HEK293 (cell line): Measurements from ENCODE around the gene SLC66A2.

ENCODE experiments used
- CTCF ChIA-PET: fragments of 350-600 bp; formaldehyde crosslinking; extraction: SDS; loops from one replicate; lab custom pipeline; 2021; ENCODE audit warnings: antibody characterized with exemption; lab: Yijun Ruan, JAX
- POLR2A ChIA-PET: fragments of 300-600 bp; formaldehyde crosslinking; extraction: SDS; loops from one replicate; lab custom pipeline; 2020; ENCODE audit warnings: antibody characterized with exemption, inconsistent platforms; lab: Yijun Ruan, JAX
- H3K27ac ChIP-seq: fragments of 200-500 bp; sonication (Bioruptor generic); 2 replicates; pipeline ENCODE4 v1.5.1; 2014; ENCODE audit warnings: low read depth, low read length, control low read depth, inconsistent platforms; ENCODE audit errors: extremely low read depth
- H3K36me3 ChIP-seq, 2 experiments: fragments of 200-500 bp in 1 of 2; sonication (Bioruptor generic) in 1 of 2; 1 replicate in 1 of 2; 2 replicates in 1 of 2; pipeline ENCODE4 v1.5.1; 2014 to 2017; ENCODE audit warnings: inconsistent platforms in 2 of 2, low read length in 2 of 2; ENCODE audit not compliant: control insufficient read depth in 2 of 2, insufficient read depth in 1 of 2
- H3K4me1 ChIP-seq: fragments of 200-500 bp; sonication (Bioruptor generic); 2 replicates; pipeline ENCODE4 v1.5.1; 2014; ENCODE audit warnings: mild to moderate bottlenecking, low read length, inconsistent platforms; ENCODE audit not compliant: control insufficient read depth, insufficient read depth
- H3K4me3 ChIP-seq: 2 replicates; pipeline ENCODE4 v1.5.1; 2011; ENCODE audit warnings: low read depth, mild to moderate bottlenecking, control low read depth, low read length, moderate library complexity
- H3K9me3 ChIP-seq: fragments of 200-500 bp; sonication (Bioruptor generic); 2 replicates; pipeline ENCODE4 v1.5.1; 2014; ENCODE audit warnings: low read depth, low read length, inconsistent platforms; ENCODE audit not compliant: control insufficient read depth, insufficient read depth
- EGR2 ChIP-seq: fragments of 450-650 bp; formaldehyde crosslinking; IDR thresholded peaks from 2 replicates; pipeline ENCODE4 v1.5.1; 2016; ENCODE audit warnings: low read depth, missing biosample characterization, missing genetic modification characterization
- GLIS2 ChIP-seq: fragments of 450-650 bp; formaldehyde crosslinking; IDR thresholded peaks from 2 replicates; pipeline ENCODE4 v1.5.1; 2016; ENCODE audit warnings: missing biosample characterization, missing genetic modification characterization
- IKZF3 ChIP-seq: fragments of 450-650 bp; IDR thresholded peaks from 2 replicates; pipeline ENCODE4 v1.5.0; 2018; ENCODE audit warnings: missing biosample characterization, mild to moderate bottlenecking, missing genetic modification characterization, moderate library complexity
- REPIN1 ChIP-seq: fragments of 450-650 bp; formaldehyde crosslinking; IDR thresholded peaks from 2 replicates; pipeline ENCODE4 v1.5.1; 2017; ENCODE audit warnings: missing biosample characterization, missing genetic modification characterization, low read depth
- ZFP3 ChIP-seq: fragments of 450-650 bp; formaldehyde crosslinking; IDR thresholded peaks from 2 replicates; pipeline ENCODE4 v1.5.1; 2016; ENCODE audit warnings: low read depth, missing biosample characterization, missing genetic modification characterization
- ZNF366 ChIP-seq: fragments of 450-650 bp; formaldehyde crosslinking; conservative IDR thresholded peaks from 2 replicates; pipeline ENCODE4 v1.5.1; 2016; ENCODE audit warnings: missing biosample characterization, missing genetic modification characterization
- TF ChIP-seq, protein P1 (sequence below): fragments of 450-650 bp; formaldehyde crosslinking; IDR thresholded peaks from 2 replicates; pipeline ENCODE4 v1.5.1; 2016; ENCODE audit warnings: missing biosample characterization, missing genetic modification characterization, borderline replicate concordance
- TF ChIP-seq, protein P2 (sequence below): sonication (generic); formaldehyde crosslinking; IDR thresholded peaks from 2 replicates; pipeline ENCODE4 v1.8.1; 2022; ENCODE audit warnings: mild to moderate bottlenecking, moderate library complexity, missing genetic modification reagents
- TF ChIP-seq, protein P3 (sequence below): fragments of 450-650 bp; formaldehyde crosslinking; IDR thresholded peaks from 2 replicates; pipeline ENCODE4 v1.5.1; 2016; ENCODE audit warnings: missing biosample characterization, missing genetic modification characterization
- TF ChIP-seq, protein P4 (sequence below): fragments of 450-650 bp; formaldehyde crosslinking; IDR thresholded peaks from 2 replicates; pipeline ENCODE4 v1.5.1; 2016; ENCODE audit warnings: missing biosample characterization, missing genetic modification characterization

The SLC66A2 gene

DNA sequence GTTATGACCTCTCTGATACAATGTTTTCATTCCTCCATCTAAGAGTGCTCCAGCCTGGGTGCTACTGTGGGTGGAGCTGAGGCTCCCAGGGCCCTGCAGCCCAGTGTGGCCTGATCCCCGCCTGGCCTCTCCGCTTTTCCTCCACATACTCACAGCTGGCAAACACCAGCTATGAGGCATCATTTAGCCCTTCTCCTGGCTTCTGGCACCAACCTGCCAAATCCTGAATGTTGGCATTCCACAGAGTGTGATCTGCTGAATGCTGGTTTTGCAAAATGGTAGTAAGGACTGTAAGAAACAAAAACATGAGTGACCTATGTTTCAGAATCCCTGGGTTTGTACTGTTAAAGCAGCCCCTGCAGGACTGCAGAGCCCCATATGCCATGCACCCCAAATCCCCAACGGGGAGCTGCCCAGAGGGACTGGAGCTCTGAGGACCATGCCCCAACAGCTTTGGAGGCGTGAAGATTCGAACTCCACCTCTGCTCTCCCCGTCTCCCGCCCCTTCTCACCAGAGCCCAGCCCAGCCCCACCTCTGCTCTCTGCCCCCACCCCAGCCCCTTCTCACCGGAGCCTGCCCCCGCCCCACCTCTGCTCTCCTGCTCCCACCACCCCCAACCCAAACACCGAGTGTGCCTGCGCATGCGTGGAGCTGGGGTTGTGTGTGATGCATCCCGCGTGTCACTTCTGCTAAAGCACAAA is 4.2 kb downstream of the SLC66A2 start:
- ChIA-PET POLR2A (interaction anchor here (0.7 kb wide), 1 partner anchor 11 kb away, joined by 3 read pairs; no protein-coding TSS in a partner anchor), CTCF (no interaction called here)
- H3K27ac ChIP-seq = no peak overlapping the region
- no peaks in the 10 kb centered on the region for H3K9me3 ChIP-seq
- no peak for TF ChIP-seq ZFP3 (tag by site-specific recombination)
- TF ChIP-seq, protein P1, sequence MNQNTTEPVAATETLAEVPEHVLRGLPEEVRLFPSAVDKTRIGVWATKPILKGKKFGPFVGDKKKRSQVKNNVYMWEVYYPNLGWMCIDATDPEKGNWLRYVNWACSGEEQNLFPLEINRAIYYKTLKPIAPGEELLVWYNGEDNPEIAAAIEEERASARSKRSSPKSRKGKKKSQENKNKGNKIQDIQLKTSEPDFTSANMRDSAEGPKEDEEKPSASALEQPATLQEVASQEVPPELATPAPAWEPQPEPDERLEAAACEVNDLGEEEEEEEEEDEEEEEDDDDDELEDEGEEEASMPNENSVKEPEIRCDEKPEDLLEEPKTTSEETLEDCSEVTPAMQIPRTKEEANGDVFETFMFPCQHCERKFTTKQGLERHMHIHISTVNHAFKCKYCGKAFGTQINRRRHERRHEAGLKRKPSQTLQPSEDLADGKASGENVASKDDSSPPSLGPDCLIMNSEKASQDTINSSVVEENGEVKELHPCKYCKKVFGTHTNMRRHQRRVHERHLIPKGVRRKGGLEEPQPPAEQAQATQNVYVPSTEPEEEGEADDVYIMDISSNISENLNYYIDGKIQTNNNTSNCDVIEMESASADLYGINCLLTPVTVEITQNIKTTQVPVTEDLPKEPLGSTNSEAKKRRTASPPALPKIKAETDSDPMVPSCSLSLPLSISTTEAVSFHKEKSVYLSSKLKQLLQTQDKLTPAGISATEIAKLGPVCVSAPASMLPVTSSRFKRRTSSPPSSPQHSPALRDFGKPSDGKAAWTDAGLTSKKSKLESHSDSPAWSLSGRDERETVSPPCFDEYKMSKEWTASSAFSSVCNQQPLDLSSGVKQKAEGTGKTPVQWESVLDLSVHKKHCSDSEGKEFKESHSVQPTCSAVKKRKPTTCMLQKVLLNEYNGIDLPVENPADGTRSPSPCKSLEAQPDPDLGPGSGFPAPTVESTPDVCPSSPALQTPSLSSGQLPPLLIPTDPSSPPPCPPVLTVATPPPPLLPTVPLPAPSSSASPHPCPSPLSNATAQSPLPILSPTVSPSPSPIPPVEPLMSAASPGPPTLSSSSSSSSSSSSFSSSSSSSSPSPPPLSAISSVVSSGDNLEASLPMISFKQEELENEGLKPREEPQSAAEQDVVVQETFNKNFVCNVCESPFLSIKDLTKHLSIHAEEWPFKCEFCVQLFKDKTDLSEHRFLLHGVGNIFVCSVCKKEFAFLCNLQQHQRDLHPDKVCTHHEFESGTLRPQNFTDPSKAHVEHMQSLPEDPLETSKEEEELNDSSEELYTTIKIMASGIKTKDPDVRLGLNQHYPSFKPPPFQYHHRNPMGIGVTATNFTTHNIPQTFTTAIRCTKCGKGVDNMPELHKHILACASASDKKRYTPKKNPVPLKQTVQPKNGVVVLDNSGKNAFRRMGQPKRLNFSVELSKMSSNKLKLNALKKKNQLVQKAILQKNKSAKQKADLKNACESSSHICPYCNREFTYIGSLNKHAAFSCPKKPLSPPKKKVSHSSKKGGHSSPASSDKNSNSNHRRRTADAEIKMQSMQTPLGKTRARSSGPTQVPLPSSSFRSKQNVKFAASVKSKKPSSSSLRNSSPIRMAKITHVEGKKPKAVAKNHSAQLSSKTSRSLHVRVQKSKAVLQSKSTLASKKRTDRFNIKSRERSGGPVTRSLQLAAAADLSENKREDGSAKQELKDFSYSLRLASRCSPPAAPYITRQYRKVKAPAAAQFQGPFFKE (tag by site-specific recombination) = no peak
- no peak for TF ChIP-seq ZNF366 (tag by site-specific recombination)
- peaks cover 14% of the 10 kb centered on the region for H3K4me1 ChIP-seq
- H3K4me3 ChIP-seq = no peak overlapping the region
- H3K36me3 ChIP-seq = peaks cover 9 to 27% of the 10 kb centered on the region in 2 experiments; a peak in 2 of 3 replicates

DNA sequence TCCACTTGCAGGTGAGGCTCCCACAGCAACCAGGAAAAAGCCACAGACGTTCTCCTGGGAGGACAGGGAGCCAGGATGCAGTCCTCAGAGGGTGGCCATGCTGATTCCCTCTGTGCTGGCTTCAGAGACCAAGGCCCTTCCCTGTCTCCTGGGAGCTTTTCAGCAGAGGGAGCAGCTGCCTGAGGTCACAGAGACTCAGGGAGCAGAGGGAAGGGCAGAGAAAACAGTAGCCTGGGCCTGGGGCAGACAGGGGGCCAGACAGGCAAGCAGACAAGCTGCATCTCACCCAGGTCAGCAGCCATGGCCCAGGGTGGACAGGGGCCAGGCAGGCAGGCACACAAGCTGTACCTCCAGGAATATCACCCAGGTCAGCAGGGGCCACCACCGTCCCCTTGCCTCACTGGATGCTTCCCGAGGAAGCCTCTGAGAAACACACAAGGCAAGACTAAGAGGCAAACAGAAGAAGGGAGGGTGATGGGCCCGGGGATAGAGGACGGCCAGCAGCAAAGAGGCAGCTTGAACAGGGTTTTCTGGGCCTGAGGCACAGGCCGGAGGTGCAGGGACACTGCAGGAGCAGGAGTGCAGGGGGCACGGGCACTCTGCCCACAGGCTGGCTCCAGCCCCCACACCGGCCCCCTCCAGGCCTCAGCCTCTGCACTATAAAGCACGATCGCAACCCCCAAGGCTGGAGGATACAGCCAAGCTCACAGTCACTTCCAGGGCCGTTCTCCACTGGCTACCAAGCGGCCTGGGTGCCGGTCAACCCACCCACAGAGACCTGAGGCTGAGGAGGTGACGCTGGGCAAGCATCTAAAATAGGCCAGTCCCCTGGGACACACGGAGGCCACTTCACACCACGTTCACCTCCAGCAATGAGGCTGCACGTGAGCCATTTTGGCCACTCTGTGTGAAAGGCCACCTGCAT is 6.1 kb downstream of the SLC66A2 start:
- peaks cover 14% of the 10 kb centered on the region for H3K4me1 ChIP-seq
- H3K27ac ChIP-seq = no peak overlapping the region
- H3K4me3 ChIP-seq = no peak overlapping the region
- no peak for TF ChIP-seq REPIN1
- TF ChIP-seq EGR2 (tag by site-specific recombination) = 0 out of 2 replicates have a peak, but pooled peaks have one; percentile 12
- TF ChIP-seq, protein P2, sequence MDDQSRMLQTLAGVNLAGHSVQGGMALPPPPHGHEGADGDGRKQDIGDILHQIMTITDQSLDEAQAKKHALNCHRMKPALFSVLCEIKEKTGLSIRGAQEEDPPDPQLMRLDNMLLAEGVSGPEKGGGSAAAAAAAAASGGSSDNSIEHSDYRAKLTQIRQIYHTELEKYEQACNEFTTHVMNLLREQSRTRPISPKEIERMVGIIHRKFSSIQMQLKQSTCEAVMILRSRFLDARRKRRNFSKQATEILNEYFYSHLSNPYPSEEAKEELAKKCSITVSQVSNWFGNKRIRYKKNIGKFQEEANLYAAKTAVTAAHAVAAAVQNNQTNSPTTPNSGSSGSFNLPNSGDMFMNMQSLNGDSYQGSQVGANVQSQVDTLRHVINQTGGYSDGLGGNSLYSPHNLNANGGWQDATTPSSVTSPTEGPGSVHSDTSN (CRISPR knock-in tag) = no peak
- TF ChIP-seq IKZF3 (tag by site-specific recombination) = 0 out of 2 replicates have a peak, but pooled peaks have one; percentile 13
- TF ChIP-seq GLIS2 = peak; percentile 48; the same call in 1 of the 2 replicates
- TF ChIP-seq, protein P3, sequence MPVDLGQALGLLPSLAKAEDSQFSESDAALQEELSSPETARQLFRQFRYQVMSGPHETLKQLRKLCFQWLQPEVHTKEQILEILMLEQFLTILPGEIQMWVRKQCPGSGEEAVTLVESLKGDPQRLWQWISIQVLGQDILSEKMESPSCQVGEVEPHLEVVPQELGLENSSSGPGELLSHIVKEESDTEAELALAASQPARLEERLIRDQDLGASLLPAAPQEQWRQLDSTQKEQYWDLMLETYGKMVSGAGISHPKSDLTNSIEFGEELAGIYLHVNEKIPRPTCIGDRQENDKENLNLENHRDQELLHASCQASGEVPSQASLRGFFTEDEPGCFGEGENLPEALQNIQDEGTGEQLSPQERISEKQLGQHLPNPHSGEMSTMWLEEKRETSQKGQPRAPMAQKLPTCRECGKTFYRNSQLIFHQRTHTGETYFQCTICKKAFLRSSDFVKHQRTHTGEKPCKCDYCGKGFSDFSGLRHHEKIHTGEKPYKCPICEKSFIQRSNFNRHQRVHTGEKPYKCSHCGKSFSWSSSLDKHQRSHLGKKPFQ (tag by site-specific recombination) = peak; percentile 83
- TF ChIP-seq, protein P4, sequence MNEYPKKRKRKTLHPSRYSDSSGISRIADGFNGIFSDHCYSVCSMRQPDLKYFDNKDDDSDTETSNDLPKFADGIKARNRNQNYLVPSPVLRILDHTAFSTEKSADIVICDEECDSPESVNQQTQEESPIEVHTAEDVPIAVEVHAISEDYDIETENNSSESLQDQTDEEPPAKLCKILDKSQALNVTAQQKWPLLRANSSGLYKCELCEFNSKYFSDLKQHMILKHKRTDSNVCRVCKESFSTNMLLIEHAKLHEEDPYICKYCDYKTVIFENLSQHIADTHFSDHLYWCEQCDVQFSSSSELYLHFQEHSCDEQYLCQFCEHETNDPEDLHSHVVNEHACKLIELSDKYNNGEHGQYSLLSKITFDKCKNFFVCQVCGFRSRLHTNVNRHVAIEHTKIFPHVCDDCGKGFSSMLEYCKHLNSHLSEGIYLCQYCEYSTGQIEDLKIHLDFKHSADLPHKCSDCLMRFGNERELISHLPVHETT (tag by site-specific recombination) = no peak
- CTCF ChIA-PET = no interaction called here
- POLR2A ChIA-PET = no interaction called here
- no peaks in the 10 kb centered on the region for H3K9me3 ChIP-seq
- H3K36me3 ChIP-seq = peaks cover 15 to 46% of the 10 kb centered on the region in 2 experiments
